Measurements from ENCODE around the gene BIK.

Gene BIK

GRCh38 chr22:43171607-43172006 is 61.1 kb downstream of the BIK start:
- no peak overlapping the region for H3K4me3 ChIP-seq
- H3K27ac ChIP-seq = no peak overlapping the region

GRCh38 chr22:43172191-43172590 is 61.6 kb downstream of the BIK start:
- H3K27ac ChIP-seq = no peak overlapping the region
- no peak overlapping the region for H3K4me3 ChIP-seq

- Histone ChIP-seq H3K27ac (no peak overlapping the region), H3K4me3 (no peak overlapping the region)
Measured at GRCh38 chr22:43173566-43173965, 63.0 kb downstream of the BIK start.

- Histone ChIP-seq H3K27ac (peak overlapping the region in 3 of 21 experiments; percentile 9 to 46 (median 42)), H3K4me3 (no peak overlapping the region)
Measured at GRCh38 chr22:43173976-43174720, 63.6 kb downstream of the BIK start.

GRCh38 chr22:43174941-43175531 is 64.5 kb downstream of the BIK start:
- peak overlapping the region in 5 of 21 experiments; percentile 9 to 55 (median 43) for H3K27ac ChIP-seq
- no peak overlapping the region for H3K4me3 ChIP-seq

- no peak overlapping the region for H3K4me3 ChIP-seq
- H3K27ac ChIP-seq = no peak overlapping the region
Measured at GRCh38 chr22:43176090-43176489, 65.5 kb downstream of the BIK start.

- H3K4me3 ChIP-seq = no peak overlapping the region
- H3K27ac ChIP-seq = no peak overlapping the region
Measured at GRCh38 chr22:43177479-43177878, 66.9 kb downstream of the BIK start.
